Erythroblast (primary cell): ENCODE results near the gene ERICH4.

Experiments
- GATA1 ChIP-seq: IDR thresholded peaks from 2 replicates; pipeline ENCODE4 v1.6.1; 2011; ENCODE audit warnings: low read depth, mild to moderate bottlenecking, control low read depth, low read length, moderate library complexity
- POLR2A ChIP-seq: IDR thresholded peaks from 2 replicates; pipeline ENCODE4 v1.6.1; 2011; ENCODE audit warnings: mild to moderate bottlenecking, low read length

GRCh38 chr19:41420101-41420880, 22.7 kb upstream of the ERICH4 start:
- TF ChIP-seq POLR2A = no peak
- no peak for TF ChIP-seq GATA1
